IPS-20b (cell line): ENCODE data around the gene PARP1.
"Not testable (repeated sequence)": the region's sequence is repeated elsewhere in the genome, so short reads cannot be mapped to it uniquely, and the experiment has no call there.

Experiments used
- H3K27ac ChIP-seq: one replicate; pipeline ENCODE4 v1.5.1; 2013; ENCODE audit warnings: low read length
- H3K27me3 ChIP-seq: 2 replicates; pipeline ENCODE4 v1.6.1; 2013; ENCODE audit warnings: mild to moderate bottlenecking, low read length, inconsistent platforms; ENCODE audit not compliant: insufficient read depth
- H3K36me3 ChIP-seq: 2 replicates; pipeline ENCODE4 v1.6.1; 2013; ENCODE audit warnings: low read depth, mild to moderate bottlenecking, inconsistent platforms, low read length, moderate library complexity; ENCODE audit not compliant: insufficient read depth
- H3K4me1 ChIP-seq: 2 replicates; pipeline ENCODE4 v1.6.1; 2013; ENCODE audit warnings: mild to moderate bottlenecking, control low read depth, inconsistent platforms, low read length, moderate library complexity; ENCODE audit not compliant: insufficient read depth
- H3K4me3 ChIP-seq: 2 replicates; pipeline ENCODE4 v1.5.1; 2013; ENCODE audit warnings: mild to moderate bottlenecking, low read length, inconsistent platforms
- H3K9ac ChIP-seq: 2 replicates; pipeline ENCODE4 v1.6.1; 2013; ENCODE audit warnings: low read depth, mild to moderate bottlenecking, inconsistent platforms, low read length, moderate library complexity
- H3K9me3 ChIP-seq: 2 replicates; pipeline ENCODE4 v1.6.1; 2013; ENCODE audit warnings: mild to moderate bottlenecking, low read depth, low read length, inconsistent platforms; ENCODE audit not compliant: insufficient read depth

The PARP1 gene

GRCh38 chr1:226443033-226443432, 35.1 kb upstream of the PARP1 start:
- Histone ChIP-seq H3K4me1 (peaks cover 10% of the 10 kb centered on the region), H3K36me3 (no peaks in the 10 kb centered on the region), H3K9ac (no peak overlapping the region), H3K27ac (no peak overlapping the region), H3K4me3 (no peak overlapping the region), H3K9me3 (no peaks in the 10 kb centered on the region), H3K27me3 (no peaks in the 10 kb centered on the region)

DNA sequence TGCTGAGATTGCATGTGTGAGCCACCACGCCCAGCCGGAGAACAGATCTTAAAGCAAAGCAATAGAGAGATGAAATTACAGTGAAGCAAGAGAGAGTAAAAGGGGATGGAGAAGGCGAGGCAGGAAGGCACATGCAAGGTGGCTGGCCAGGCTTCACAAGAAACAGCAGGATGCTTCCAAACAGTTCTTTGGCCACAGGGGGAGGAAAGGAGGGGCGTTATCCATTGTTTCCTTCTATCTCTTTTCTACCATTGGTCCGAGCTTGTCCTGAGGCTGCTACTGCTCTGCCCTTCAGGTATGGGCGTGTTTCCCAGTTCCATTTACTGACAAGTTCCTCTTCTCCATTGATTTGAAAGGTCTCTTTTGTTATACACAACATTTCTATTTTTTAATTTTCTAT, 33.7 kb upstream of the PARP1 start:
- no peak overlapping the region for H3K9ac ChIP-seq
- H3K27me3 ChIP-seq = no peaks in the 10 kb centered on the region
- no peaks in the 10 kb centered on the region for H3K36me3 ChIP-seq
- no peaks in the 10 kb centered on the region for H3K9me3 ChIP-seq
- no peak overlapping the region for H3K4me3 ChIP-seq
- peaks cover 7% of the 10 kb centered on the region for H3K4me1 ChIP-seq
- no peak overlapping the region for H3K27ac ChIP-seq

GRCh38 chr1:226440512-226440911, 32.6 kb upstream of the PARP1 start:
- H3K9me3 ChIP-seq = no peaks in the 10 kb centered on the region
- H3K4me3 ChIP-seq = no peak overlapping the region
- H3K36me3 ChIP-seq = no peaks in the 10 kb centered on the region
- H3K4me1 ChIP-seq = peaks cover 7% of the 10 kb centered on the region
- no peaks in the 10 kb centered on the region for H3K27me3 ChIP-seq
- H3K27ac ChIP-seq = no peak overlapping the region
- H3K9ac ChIP-seq = no peak overlapping the region

- H3K4me3 ChIP-seq = no peak overlapping the region
- no peaks in the 10 kb centered on the region for H3K4me1 ChIP-seq
- no peaks in the 10 kb centered on the region for H3K36me3 ChIP-seq
- no peak overlapping the region for H3K9ac ChIP-seq
- no peaks in the 10 kb centered on the region for H3K9me3 ChIP-seq
- H3K27ac ChIP-seq = no peak overlapping the region
- no peaks in the 10 kb centered on the region for H3K27me3 ChIP-seq
Measured at GRCh38 chr1:226438007-226438406, 30.1 kb upstream of the PARP1 start.

- Histone ChIP-seq H3K9me3 (no peaks in the 10 kb centered on the region), H3K27me3 (no peaks in the 10 kb centered on the region), H3K4me1 (no peaks in the 10 kb centered on the region), H3K9ac (no peak overlapping the region), H3K36me3 (no peaks in the 10 kb centered on the region), H3K4me3 (no peak overlapping the region), H3K27ac (no peak overlapping the region)
Measured at GRCh38 chr1:226436855-226437491, 29.1 kb upstream of the PARP1 start.

DNA sequence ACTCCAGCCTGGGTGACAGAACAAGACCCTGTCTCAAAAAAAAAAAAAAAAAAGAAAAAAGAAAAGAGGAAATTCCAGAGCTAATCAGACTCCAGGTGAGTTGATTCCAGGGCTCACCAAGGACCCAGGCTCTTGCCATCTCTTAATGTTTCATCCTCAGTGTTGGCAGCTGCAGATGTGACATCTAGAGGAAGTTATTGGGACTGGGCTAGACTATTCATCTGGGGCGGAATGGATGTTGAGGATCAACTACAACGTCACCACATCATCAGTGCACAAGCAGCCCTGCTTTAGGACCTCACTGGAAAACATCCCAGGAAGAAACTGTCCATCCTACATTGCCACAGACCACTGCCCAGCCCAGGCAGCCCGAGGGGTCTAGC, 28.6 kb upstream of the PARP1 start:
- H3K27ac ChIP-seq = no peak overlapping the region
- H3K9me3 ChIP-seq = no peaks in the 10 kb centered on the region
- H3K27me3 ChIP-seq = no peaks in the 10 kb centered on the region
- no peaks in the 10 kb centered on the region for H3K4me1 ChIP-seq
- H3K4me3 ChIP-seq = no peak overlapping the region
- no peaks in the 10 kb centered on the region for H3K36me3 ChIP-seq
- no peak overlapping the region for H3K9ac ChIP-seq

DNA sequence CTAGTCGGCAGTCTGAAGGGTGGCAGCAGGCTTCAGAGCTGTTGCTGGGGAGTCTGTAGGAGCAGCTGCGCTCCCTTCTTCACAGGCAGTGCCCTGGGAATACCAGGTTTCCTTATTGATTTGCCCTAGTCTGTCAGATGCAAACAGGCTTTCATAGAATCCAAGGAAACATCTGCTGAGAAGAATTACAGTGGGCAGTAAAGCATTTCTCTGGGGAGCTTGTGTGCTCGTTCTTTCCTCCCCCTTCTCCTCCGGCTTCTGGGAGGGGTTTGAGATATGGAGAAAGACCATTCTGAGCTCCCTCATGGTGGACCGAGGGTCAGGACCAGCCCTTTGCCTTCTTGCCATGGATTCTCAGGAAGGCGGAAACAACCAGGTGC, 25.4 kb upstream of the PARP1 start:
- no peak overlapping the region for H3K4me3 ChIP-seq
- peaks cover 4% of the 10 kb centered on the region; the same call in 1 of the 2 replicates for H3K4me1 ChIP-seq
- no peaks in the 10 kb centered on the region for H3K36me3 ChIP-seq
- H3K27me3 ChIP-seq = no peaks in the 10 kb centered on the region; the same call in 1 of the 2 replicates
- no peaks in the 10 kb centered on the region for H3K9me3 ChIP-seq
- no peak overlapping the region for H3K27ac ChIP-seq
- H3K9ac ChIP-seq = no peak overlapping the region

DNA sequence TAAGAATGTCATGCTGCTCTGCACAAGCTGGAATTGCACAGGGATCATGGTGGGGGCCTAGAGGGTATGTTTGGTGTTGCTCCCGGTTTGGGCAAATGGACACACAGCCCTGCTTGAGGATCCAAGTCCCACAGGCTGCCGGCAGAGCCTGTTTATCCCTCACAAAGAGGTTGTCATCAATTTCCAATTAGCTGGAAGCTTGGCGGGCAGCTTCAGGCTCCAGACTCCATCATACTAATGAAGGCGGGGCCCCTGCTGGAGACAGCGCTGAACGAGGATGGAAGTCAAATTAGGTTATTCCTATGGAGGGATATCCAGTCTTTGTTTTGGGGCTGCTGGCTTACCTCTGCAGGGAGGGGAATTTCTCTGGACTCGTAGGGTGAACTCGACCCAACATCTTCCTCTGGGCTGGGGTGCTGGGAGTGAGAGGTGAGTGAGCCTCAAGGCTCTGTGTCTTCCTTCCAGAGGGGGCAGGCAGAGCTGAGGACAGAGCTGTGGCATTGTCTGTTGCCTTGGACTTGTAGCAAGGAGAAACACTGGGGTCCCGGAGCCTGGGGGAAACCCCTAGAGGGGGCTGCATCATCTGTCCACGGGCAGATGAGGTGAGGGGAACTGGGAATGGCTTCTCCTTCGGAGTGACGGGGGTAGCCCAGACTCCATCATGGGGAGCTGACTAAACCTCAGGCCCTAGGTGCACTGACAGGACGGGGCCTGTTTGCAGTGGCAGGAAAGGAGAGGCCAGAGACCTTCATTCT, 24.9 kb upstream of the PARP1 start:
- Histone ChIP-seq H3K9ac (no peak overlapping the region), H3K4me1 (peaks cover 4% of the 10 kb centered on the region; the same call in 1 of the 2 replicates), H3K9me3 (no peaks in the 10 kb centered on the region), H3K36me3 (no peaks in the 10 kb centered on the region), H3K27me3 (no peaks in the 10 kb centered on the region; the same call in 1 of the 2 replicates), H3K4me3 (no peak overlapping the region), H3K27ac (no peak overlapping the region)

GRCh38 chr1:226431898-226432297, 24.0 kb upstream of the PARP1 start:
- not testable (repeated sequence) for H3K4me3 ChIP-seq, H3K27me3 ChIP-seq, H3K36me3 ChIP-seq, H3K9ac ChIP-seq, H3K4me1 ChIP-seq, H3K27ac ChIP-seq, H3K9me3 ChIP-seq

- peaks cover 4% of the 10 kb centered on the region; the same call in 1 of the 2 replicates for H3K4me1 ChIP-seq
- H3K36me3 ChIP-seq = no peaks in the 10 kb centered on the region
- H3K27me3 ChIP-seq = no peaks in the 10 kb centered on the region; the same call in 1 of the 2 replicates
- H3K9ac ChIP-seq = no peak overlapping the region
- no peak overlapping the region for H3K4me3 ChIP-seq
- H3K9me3 ChIP-seq = no peaks in the 10 kb centered on the region
- H3K27ac ChIP-seq = no peak overlapping the region
Measured at GRCh38 chr1:226429858-226430715, 22.2 kb upstream of the PARP1 start.

- Histone ChIP-seq H3K36me3 (no peaks in the 10 kb centered on the region), H3K4me1 (peaks cover 7% of the 10 kb centered on the region; the same call in 1 of the 2 replicates), H3K9ac (no peak overlapping the region), H3K4me3 (no peak overlapping the region), H3K27ac (no peak overlapping the region), H3K27me3 (no peaks in the 10 kb centered on the region; the same call in 1 of the 2 replicates), H3K9me3 (no peaks in the 10 kb centered on the region)
Measured at GRCh38 chr1:226428791-226429461, 21.0 kb upstream of the PARP1 start.
